Measurements from ENCODE around the gene RAD50. TPM values are rescaled to one million over a fixed set of nuclear protein-coding genes. Genes with fewer than 3 reads are reported as not detected.

The RAD50 gene
- total and polyA plus RNA-seq, 10 of the 15 experiments (the other 5 are each of a cell fraction or from before 2014, with no cell fraction given), result 12.8 to 68.6 (median 47.0) TPM

- TF ChIP-seq SREBF2 (IDR thresholded peaks at IDR 0.05; ENCODE audit: low read length) (no peak), SREBF1 (IDR thresholded peaks at IDR 0.05; ENCODE audit: low read length) (no peak), STAT1 (conservative IDR thresholded peaks at IDR 0.05) (no peak), POLR2AphosphoS2 (IDR thresholded peaks at IDR 0.05; ENCODE audit: low read depth, low read length) (peak; percentile 45; the same call in 1 of the 2 replicates), SUPT20H (IDR thresholded peaks at IDR 0.05; ENCODE audit: borderline replicate concordance, control insufficient read depth, low read depth, low read length) (no peak), ZNF217 (IDR thresholded peaks at IDR 0.05) (no peak), BACH1 (IDR thresholded peaks at IDR 0.05; ENCODE audit: borderline replicate concordance) (peak; percentile 79), ZNF622 (IDR thresholded peaks at IDR 0.05) (no peak), RAD51 (IDR thresholded peaks at IDR 0.05) (peak; percentile 76), YY1 (IDR thresholded peaks at IDR 0.05; ENCODE audit: low read depth, low read length) (peak; percentile 84), CEBPB (IDR thresholded peaks at IDR 0.05; ENCODE audit: borderline replicate concordance in 1 of 2, low read depth in 2 of 2, low read length in 2 of 2) (no peak), CBX5 (IDR thresholded peaks at IDR 0.05; ENCODE audit: low read depth) (no peak), CBFB (IDR thresholded peaks at IDR 0.05; ENCODE audit: low read depth) (peak; percentile 88), GATAD2B (conservative IDR thresholded peaks at IDR 0.05; ENCODE audit: low read depth) (peak; percentile 97), TAF1 (IDR thresholded peaks at IDR 0.05; ENCODE audit: borderline replicate concordance, low read depth, low read length) (no peak; the same call in 1 of the 2 replicates), ETV6 (conservative IDR thresholded peaks at IDR 0.05 in 1 of 2, IDR thresholded peaks at IDR 0.05 in 1 of 2; ENCODE audit: borderline replicate concordance in 1 of 2, low read depth in 1 of 2) (peak in 1 of 2 experiments; percentile 59; a peak in 2 of 4 replicates), SPI1 (IDR thresholded peaks at IDR 0.05; ENCODE audit: borderline replicate concordance, insufficient read depth, low read depth, low read length) (peak; percentile 71), SUZ12 (IDR thresholded peaks at IDR 0.05; ENCODE audit: unreplicated experiment) (no peak), JUNB (IDR thresholded peaks at IDR 0.05) (peak; percentile 74), CBX3 (IDR thresholded peaks at IDR 0.05; ENCODE audit: borderline replicate concordance, low read depth) (no peak), ZSCAN29 (IDR thresholded peaks at IDR 0.05) (peak; percentile 76; the same call in 1 of the 2 replicates), ATF3 (IDR thresholded peaks at IDR 0.05; ENCODE audit: borderline replicate concordance, extremely low read depth, low read depth, low read length) (no peak)
- TF ChIP-seq, protein P1, sequence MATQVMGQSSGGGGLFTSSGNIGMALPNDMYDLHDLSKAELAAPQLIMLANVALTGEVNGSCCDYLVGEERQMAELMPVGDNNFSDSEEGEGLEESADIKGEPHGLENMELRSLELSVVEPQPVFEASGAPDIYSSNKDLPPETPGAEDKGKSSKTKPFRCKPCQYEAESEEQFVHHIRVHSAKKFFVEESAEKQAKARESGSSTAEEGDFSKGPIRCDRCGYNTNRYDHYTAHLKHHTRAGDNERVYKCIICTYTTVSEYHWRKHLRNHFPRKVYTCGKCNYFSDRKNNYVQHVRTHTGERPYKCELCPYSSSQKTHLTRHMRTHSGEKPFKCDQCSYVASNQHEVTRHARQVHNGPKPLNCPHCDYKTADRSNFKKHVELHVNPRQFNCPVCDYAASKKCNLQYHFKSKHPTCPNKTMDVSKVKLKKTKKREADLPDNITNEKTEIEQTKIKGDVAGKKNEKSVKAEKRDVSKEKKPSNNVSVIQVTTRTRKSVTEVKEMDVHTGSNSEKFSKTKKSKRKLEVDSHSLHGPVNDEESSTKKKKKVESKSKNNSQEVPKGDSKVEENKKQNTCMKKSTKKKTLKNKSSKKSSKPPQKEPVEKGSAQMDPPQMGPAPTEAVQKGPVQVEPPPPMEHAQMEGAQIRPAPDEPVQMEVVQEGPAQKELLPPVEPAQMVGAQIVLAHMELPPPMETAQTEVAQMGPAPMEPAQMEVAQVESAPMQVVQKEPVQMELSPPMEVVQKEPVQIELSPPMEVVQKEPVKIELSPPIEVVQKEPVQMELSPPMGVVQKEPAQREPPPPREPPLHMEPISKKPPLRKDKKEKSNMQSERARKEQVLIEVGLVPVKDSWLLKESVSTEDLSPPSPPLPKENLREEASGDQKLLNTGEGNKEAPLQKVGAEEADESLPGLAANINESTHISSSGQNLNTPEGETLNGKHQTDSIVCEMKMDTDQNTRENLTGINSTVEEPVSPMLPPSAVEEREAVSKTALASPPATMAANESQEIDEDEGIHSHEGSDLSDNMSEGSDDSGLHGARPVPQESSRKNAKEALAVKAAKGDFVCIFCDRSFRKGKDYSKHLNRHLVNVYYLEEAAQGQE (IDR thresholded peaks at IDR 0.05; ENCODE audit: low read depth, low read length), result no peak
- TF ChIP-seq, protein P2, sequence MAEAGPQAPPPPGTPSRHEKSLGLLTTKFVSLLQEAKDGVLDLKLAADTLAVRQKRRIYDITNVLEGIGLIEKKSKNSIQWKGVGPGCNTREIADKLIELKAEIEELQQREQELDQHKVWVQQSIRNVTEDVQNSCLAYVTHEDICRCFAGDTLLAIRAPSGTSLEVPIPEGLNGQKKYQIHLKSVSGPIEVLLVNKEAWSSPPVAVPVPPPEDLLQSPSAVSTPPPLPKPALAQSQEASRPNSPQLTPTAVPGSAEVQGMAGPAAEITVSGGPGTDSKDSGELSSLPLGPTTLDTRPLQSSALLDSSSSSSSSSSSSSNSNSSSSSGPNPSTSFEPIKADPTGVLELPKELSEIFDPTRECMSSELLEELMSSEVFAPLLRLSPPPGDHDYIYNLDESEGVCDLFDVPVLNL (IDR thresholded peaks at IDR 0.05; ENCODE audit: low read depth, low read length), result no peak
Observed at GRCh38 chr5:132663771-132664695, 107.3 kb downstream of the RAD50 start (continued).

Data from GM12878 (cell line).